ENCODE measurements around the gene PCSK4. TPM values are rescaled to one million over a fixed set of nuclear protein-coding genes. Genes with fewer than 3 reads are reported as not detected.

The PCSK4 gene
- total RNA-seq, 1 experiment from 2014 or later, result 6.4 TPM

GRCh38 chr19:1482361-1483130, 7.6 kb downstream of the PCSK4 start:
- POLR2A ChIA-PET, result no interaction called here
- no TSS peak for BruUV-seq (replicated peaks)
- CTCF ChIA-PET, result no interaction called here

GRCh38 chr19:1481893-1482360, 8.2 kb downstream of the PCSK4 start:
- ChIA-PET CTCF (no interaction called here), POLR2A (no interaction called here)
- Mint-ChIP-seq H3K4me1 (ENCODE audit: low read depth, unreplicated experiment) (no peaks in the 10 kb centered on the region), H3K27ac (ENCODE audit: unreplicated experiment) (no peak overlapping the region), H3K36me3 (ENCODE audit: insufficient read depth, unreplicated experiment) (peaks cover 21% of the 10 kb centered on the region), H3K4me3 (ENCODE audit: unreplicated experiment) (no peak overlapping the region), H3K9me3 (ENCODE audit: unreplicated experiment) (no peaks in the 10 kb centered on the region), H3K27me3 (ENCODE audit: insufficient read depth, unreplicated experiment) (no peaks in the 10 kb centered on the region)
- intact Hi-C loops (cut with micrococcal nuclease; ENCODE audit: unreplicated experiment), result no loop called here
- DNase-seq, result no peak
- no peaks in the 10 kb centered on the region for H3K36me3 ChIP-seq (ENCODE audit: control insufficient read depth, insufficient read depth, low read length)
- TF ChIP-seq CTCF (IDR thresholded peaks at IDR 0.05; ENCODE audit: insufficient read depth in 1 of 2, low read depth in 1 of 2, low read length in 1 of 2, severe bottlenecking in 1 of 2, unreplicated experiment in 1 of 2), result no peak
- BruUV-seq (replicated peaks), result no TSS peak
- H3K9me3 ChIP-seq, result no peaks in the 10 kb centered on the region
- no peak overlapping the region for H3K4me3 ChIP-seq (ENCODE audit: low read depth, low read length)
- no peaks in the 10 kb centered on the region for H3K4me1 ChIP-seq
- no peaks in the 10 kb centered on the region for H3K27me3 ChIP-seq (replicated peaks; ENCODE audit: control insufficient read depth, insufficient read depth, low read length)

More at GRCh38 chr19:1482361-1483130, 7.6 kb downstream of the PCSK4 start:
- Histone ChIP-seq H3K4me1 (no peaks in the 10 kb centered on the region), H3K4me3 (ENCODE audit: low read depth, low read length) (no peak overlapping the region), H3K27me3 (replicated peaks; ENCODE audit: control insufficient read depth, insufficient read depth, low read length) (no peaks in the 10 kb centered on the region), H3K9me3 (no peaks in the 10 kb centered on the region), H3K36me3 (ENCODE audit: control insufficient read depth, insufficient read depth, low read length) (no peaks in the 10 kb centered on the region)
- Mint-ChIP-seq H3K4me1 (ENCODE audit: low read depth, unreplicated experiment) (no peaks in the 10 kb centered on the region), H3K36me3 (ENCODE audit: insufficient read depth, unreplicated experiment) (peaks cover 21% of the 10 kb centered on the region), H3K9me3 (ENCODE audit: unreplicated experiment) (no peaks in the 10 kb centered on the region), H3K4me3 (ENCODE audit: unreplicated experiment) (no peak overlapping the region), H3K27me3 (ENCODE audit: insufficient read depth, unreplicated experiment) (no peaks in the 10 kb centered on the region), H3K27ac (ENCODE audit: unreplicated experiment) (no peak overlapping the region)
- TF ChIP-seq CTCF (IDR thresholded peaks at IDR 0.05; ENCODE audit: insufficient read depth in 1 of 2, low read depth in 1 of 2, low read length in 1 of 2, severe bottlenecking in 1 of 2, unreplicated experiment in 1 of 2), result no peak
- DNase-seq, result no peak
- intact Hi-C loops (cut with micrococcal nuclease; ENCODE audit: unreplicated experiment), result no loop called here

GRCh38 chr19:1481224-1481892, 8.8 kb downstream of the PCSK4 start:
- intact Hi-C loops (cut with micrococcal nuclease; ENCODE audit: unreplicated experiment), result no loop called here
- Mint-ChIP-seq H3K9me3 (ENCODE audit: unreplicated experiment) (no peaks in the 10 kb centered on the region), H3K27ac (ENCODE audit: unreplicated experiment) (no peak overlapping the region), H3K4me1 (ENCODE audit: low read depth, unreplicated experiment) (no peaks in the 10 kb centered on the region), H3K36me3 (ENCODE audit: insufficient read depth, unreplicated experiment) (peaks cover 21% of the 10 kb centered on the region), H3K4me3 (ENCODE audit: unreplicated experiment) (no peak overlapping the region), H3K27me3 (ENCODE audit: insufficient read depth, unreplicated experiment) (no peaks in the 10 kb centered on the region)
- Histone ChIP-seq H3K36me3 (ENCODE audit: control insufficient read depth, insufficient read depth, low read length) (no peaks in the 10 kb centered on the region; the same call in 1 of the 2 replicates), H3K27me3 (replicated peaks; ENCODE audit: control insufficient read depth, insufficient read depth, low read length) (no peaks in the 10 kb centered on the region), H3K4me1 (no peaks in the 10 kb centered on the region), H3K9me3 (no peaks in the 10 kb centered on the region), H3K4me3 (ENCODE audit: low read depth, low read length) (no peak overlapping the region)
- ChIA-PET CTCF (no interaction called here), POLR2A (interaction anchor here (0.6 kb wide), 1 partner anchor 1795 kb away, joined by 5 read pairs; no protein-coding TSS in a partner anchor)
- no peak for DNase-seq
- TF ChIP-seq CTCF (IDR thresholded peaks at IDR 0.05; ENCODE audit: insufficient read depth in 1 of 2, low read depth in 1 of 2, low read length in 1 of 2, severe bottlenecking in 1 of 2, unreplicated experiment in 1 of 2), result no peak
- no TSS peak for BruUV-seq (replicated peaks)
